ENCODE data around the gene TXNRD2. TPM values are rescaled to one million over a fixed set of nuclear protein-coding genes. Genes with fewer than 3 reads are reported as not detected.
A peak's percentile ranks its signal among the peaks of the same experiment; 100 is the strongest.

TXNRD2 gene
- total RNA-seq, 2 donors from 2014 or later = 7.3 to 13.6 TPM

DNA sequence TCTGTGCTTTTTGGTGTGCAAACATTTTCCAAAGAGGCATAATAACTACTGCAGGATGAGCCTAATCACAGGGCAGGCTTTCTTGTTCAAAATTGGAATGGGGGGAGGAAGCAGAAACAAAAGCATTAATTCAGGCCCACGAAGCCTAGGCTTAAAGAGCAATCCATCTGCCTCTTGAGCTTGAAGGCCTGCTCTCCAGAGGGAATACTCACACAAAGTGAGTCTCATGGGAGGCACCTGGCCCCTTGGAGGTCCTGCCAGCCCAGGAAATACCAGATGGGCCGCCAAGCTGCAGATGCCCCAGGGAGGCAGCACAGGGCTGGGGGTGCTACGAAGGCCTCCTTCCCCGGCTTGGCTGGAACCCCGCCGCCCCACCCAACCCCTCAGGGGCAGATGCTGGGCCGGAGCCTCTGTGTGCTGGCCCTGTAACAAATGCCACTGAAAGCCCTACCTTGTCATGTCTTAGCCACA lies 39.3 kb downstream of the TXNRD2 start:
- H3K4me3 Mint-ChIP-seq = no peak overlapping the region
- peaks cover 11% of the 10 kb centered on the region for H3K4me1 Mint-ChIP-seq
- TF ChIP-seq, protein P1, sequence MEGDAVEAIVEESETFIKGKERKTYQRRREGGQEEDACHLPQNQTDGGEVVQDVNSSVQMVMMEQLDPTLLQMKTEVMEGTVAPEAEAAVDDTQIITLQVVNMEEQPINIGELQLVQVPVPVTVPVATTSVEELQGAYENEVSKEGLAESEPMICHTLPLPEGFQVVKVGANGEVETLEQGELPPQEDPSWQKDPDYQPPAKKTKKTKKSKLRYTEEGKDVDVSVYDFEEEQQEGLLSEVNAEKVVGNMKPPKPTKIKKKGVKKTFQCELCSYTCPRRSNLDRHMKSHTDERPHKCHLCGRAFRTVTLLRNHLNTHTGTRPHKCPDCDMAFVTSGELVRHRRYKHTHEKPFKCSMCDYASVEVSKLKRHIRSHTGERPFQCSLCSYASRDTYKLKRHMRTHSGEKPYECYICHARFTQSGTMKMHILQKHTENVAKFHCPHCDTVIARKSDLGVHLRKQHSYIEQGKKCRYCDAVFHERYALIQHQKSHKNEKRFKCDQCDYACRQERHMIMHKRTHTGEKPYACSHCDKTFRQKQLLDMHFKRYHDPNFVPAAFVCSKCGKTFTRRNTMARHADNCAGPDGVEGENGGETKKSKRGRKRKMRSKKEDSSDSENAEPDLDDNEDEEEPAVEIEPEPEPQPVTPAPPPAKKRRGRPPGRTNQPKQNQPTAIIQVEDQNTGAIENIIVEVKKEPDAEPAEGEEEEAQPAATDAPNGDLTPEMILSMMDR (conservative IDR thresholded peaks at IDR 0.05) = no peak
- Histone ChIP-seq H3K36me3 (ENCODE audit: control insufficient read depth, insufficient read depth, low read length) (no peaks in the 10 kb centered on the region), H3K4me1 (ENCODE audit: control insufficient read depth, insufficient read depth, low read length) (peaks cover 4% of the 10 kb centered on the region), H3K9ac (ENCODE audit: extremely low read depth, low read length, poor library complexity, severe bottlenecking) (no peak overlapping the region), H3K27me3 (ENCODE audit: control insufficient read depth, insufficient read depth, low read length, poor library complexity, severe bottlenecking) (no peaks in the 10 kb centered on the region), H3K4me3 (ENCODE audit: low read length) (no peak overlapping the region), H3K9me3 (ENCODE audit: control insufficient read depth, low read length) (no peaks in the 10 kb centered on the region), H3K27ac (ENCODE audit: low read depth, low read length) (peak overlapping the region; percentile 70)
- H3K36me3 Mint-ChIP-seq (ENCODE audit: low read depth) = peaks cover 2% of the 10 kb centered on the region
- WGBS, 2 experiments (ENCODE audit: insufficient coverage in 1 of 2, insufficient read length in 1 of 2) = 79 to 92% methylated on average over 5 to 7 of the region's 7 CpGs
- no peak overlapping the region for H3K27ac Mint-ChIP-seq
- no peaks in the 10 kb centered on the region for H3K9me3 Mint-ChIP-seq
- peak; percentile 55 for DNase-seq
- H3K27me3 Mint-ChIP-seq (ENCODE audit: insufficient read depth) = no peaks in the 10 kb centered on the region

DNA sequence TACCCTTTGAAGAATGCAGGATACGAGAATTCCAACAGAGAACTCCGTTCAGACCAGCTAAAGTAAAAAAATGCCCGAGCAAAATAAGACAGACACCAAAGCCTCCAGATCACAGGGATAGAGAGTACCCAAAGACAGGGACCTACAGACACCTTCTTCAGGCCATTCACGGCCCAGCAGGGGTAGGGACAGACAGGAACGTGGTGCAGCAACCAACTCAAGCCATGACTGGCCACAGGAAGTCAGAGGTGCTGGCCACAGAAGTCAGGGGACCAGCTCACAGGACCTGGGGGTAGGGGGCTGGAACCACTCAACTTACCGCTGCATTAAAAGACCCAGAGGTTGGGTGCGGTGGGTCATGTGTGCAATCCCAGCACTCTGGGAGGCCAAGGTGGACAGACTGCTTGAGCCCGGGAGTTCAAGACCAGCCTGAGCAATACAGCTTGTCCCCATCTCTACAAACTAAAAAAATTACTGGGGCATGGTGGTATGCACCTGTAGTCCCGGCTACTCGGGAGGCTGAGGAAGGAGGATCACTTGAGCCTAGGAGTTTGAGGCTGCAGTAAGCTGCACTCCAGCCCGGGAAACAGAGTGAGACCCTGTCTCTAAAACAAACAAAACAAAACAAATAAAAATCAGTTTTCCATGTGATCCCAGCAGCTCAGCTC lies 39.9 kb downstream of the TXNRD2 start:
- peaks cover 4% of the 10 kb centered on the region for H3K4me1 ChIP-seq (ENCODE audit: control insufficient read depth, insufficient read depth, low read length)
- Mint-ChIP-seq H3K4me1 (peaks cover 11% of the 10 kb centered on the region), H3K4me3 (no peak overlapping the region)

DNA sequence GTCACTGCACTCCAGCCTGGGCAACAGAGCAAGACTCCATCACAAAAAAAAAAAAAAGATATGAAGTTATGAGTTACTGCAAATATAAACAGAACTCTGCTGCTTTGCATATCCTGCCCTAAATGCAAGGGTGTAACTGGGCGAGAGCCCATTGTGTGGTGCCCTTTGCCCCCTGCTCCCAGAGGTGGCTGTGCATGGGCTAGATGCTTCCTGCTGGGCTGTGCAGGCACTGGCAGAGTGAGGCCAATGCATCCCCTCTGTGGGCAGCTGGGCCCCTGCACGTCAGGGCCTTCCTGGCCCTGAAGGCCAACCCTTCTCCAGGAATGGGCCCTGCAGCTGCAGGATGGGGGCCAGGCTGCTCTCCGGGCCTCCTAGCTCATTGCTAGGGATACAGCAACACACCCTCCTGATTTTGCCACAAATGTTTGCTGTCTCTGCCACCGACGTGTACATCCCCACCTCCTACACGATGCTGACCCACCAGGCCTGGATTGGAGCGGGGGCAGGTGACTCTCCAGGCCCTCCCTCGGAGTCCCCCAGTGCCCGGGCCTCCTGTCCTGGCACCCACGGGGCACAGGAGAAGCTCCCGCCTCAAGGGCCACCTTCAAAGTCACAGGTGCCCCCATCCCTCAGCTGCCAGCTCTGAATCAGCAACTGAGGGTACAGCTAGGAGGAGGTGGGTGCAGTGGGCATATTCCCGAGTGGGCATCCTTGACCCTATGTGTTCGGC lies 40.7 kb downstream of the TXNRD2 start:
- H3K27me3 ChIP-seq (ENCODE audit: control insufficient read depth, insufficient read depth, low read length, poor library complexity, severe bottlenecking) = no peaks in the 10 kb centered on the region
- H3K4me3 Mint-ChIP-seq = no peak overlapping the region
- no peaks in the 10 kb centered on the region for H3K27me3 Mint-ChIP-seq (ENCODE audit: insufficient read depth)
- peaks cover 9% of the 10 kb centered on the region for H3K4me1 Mint-ChIP-seq
- peaks cover 4% of the 10 kb centered on the region for H3K4me1 ChIP-seq (ENCODE audit: control insufficient read depth, insufficient read depth, low read length)
- 92 to 97% methylated on average over 5 to 13 of the region's 13 CpGs for WGBS, 2 experiments (ENCODE audit: insufficient coverage in 1 of 2, insufficient read length in 1 of 2)
- no peaks in the 10 kb centered on the region for H3K36me3 Mint-ChIP-seq (ENCODE audit: low read depth)
- H3K36me3 ChIP-seq (ENCODE audit: control insufficient read depth, insufficient read depth, low read length) = no peaks in the 10 kb centered on the region
- H3K9ac ChIP-seq (ENCODE audit: extremely low read depth, low read length, poor library complexity, severe bottlenecking) = no peak overlapping the region
- no peaks in the 10 kb centered on the region for H3K9me3 ChIP-seq (ENCODE audit: control insufficient read depth, low read length)
- H3K27ac ChIP-seq (ENCODE audit: low read depth, low read length) = no peak overlapping the region
- no peaks in the 10 kb centered on the region for H3K9me3 Mint-ChIP-seq
- no peak overlapping the region for H3K27ac Mint-ChIP-seq
- H3K4me3 ChIP-seq (ENCODE audit: low read length) = no peak overlapping the region
- DNase-seq = no peak
- TF ChIP-seq, protein P1 (conservative IDR thresholded peaks at IDR 0.05) = no peak

More for the DNA sequence above, 39.9 kb downstream of the TXNRD2 start:
- Histone ChIP-seq H3K4me3 (ENCODE audit: low read length) (no peak overlapping the region), H3K9ac (ENCODE audit: extremely low read depth, low read length, poor library complexity, severe bottlenecking) (no peak overlapping the region), H3K27me3 (ENCODE audit: control insufficient read depth, insufficient read depth, low read length, poor library complexity, severe bottlenecking) (no peaks in the 10 kb centered on the region), H3K9me3 (ENCODE audit: control insufficient read depth, low read length) (no peaks in the 10 kb centered on the region), H3K36me3 (ENCODE audit: control insufficient read depth, insufficient read depth, low read length) (no peaks in the 10 kb centered on the region), H3K27ac (ENCODE audit: low read depth, low read length) (peak overlapping the region; percentile 70)
- DNase-seq = peak; percentile 60
- Mint-ChIP-seq H3K9me3 (no peaks in the 10 kb centered on the region), H3K27ac (no peak overlapping the region), H3K36me3 (ENCODE audit: low read depth) (peaks cover 2% of the 10 kb centered on the region), H3K27me3 (ENCODE audit: insufficient read depth) (no peaks in the 10 kb centered on the region)
- TF ChIP-seq, protein P1 (conservative IDR thresholded peaks at IDR 0.05) = no peak
- WGBS, 2 experiments (ENCODE audit: insufficient coverage in 1 of 2, insufficient read length in 1 of 2) = 93 to 95% methylated on average over 10 to 11 of the region's 11 CpGs
